ENCODE measurements around the gene CRELD2. TPM values are rescaled to one million over a fixed set of nuclear protein-coding genes. Genes with fewer than 3 reads are reported as not detected.

The CRELD2 gene
- total and polyA plus RNA-seq, 3 experiments from 2014 or later, result 49.4 to 53.2 (median 50.7) TPM

- Histone ChIP-seq H3K27me3 (ENCODE audit: insufficient read depth, low read length, poor library complexity, severe bottlenecking) (no peaks in the 10 kb centered on the region), H3K4me3 (ENCODE audit: low read length) (no peak overlapping the region), H3K4me1 (ENCODE audit: insufficient read depth, low read length) (peaks cover 27% of the 10 kb centered on the region), H3K9me3 (ENCODE audit: low read length) (no peaks in the 10 kb centered on the region), H3K36me3 (ENCODE audit: insufficient read depth, low read length) (no peaks in the 10 kb centered on the region), H3K27ac (ENCODE audit: low read depth, low read length) (no peak overlapping the region)
- Mint-ChIP-seq H3K4me1 (peaks cover 51 to 66% (median 61%) of the 10 kb centered on the region in 3 donors), H3K36me3 (peaks cover 15 to 26% (median 26%) of the 10 kb centered on the region in 3 donors), H3K27ac (no peak overlapping the region), H3K4me3 (no peak overlapping the region), H3K9me3 (no peaks in the 10 kb centered on the region), H3K27me3 (no peaks in the 10 kb centered on the region)
- DNase-seq, result no peak
- ChIA-PET POLR2A (no interaction called here), CTCF (no interaction called here)
These were observed 40.8 kb upstream of the CRELD2 start for GRCh38 chr22:49877642-49878041.

- Mint-ChIP-seq H3K36me3 (peaks cover 17 to 31% (median 27%) of the 10 kb centered on the region in 3 donors), H3K27ac (peak overlapping the region in 1 of 8 donors; percentile 70), H3K4me3 (no peak overlapping the region), H3K9me3 (no peaks in the 10 kb centered on the region), H3K27me3 (no peaks in the 10 kb centered on the region), H3K4me1 (peaks cover 53 to 68% (median 63%) of the 10 kb centered on the region in 3 donors)
- peaks cover 24% of the 10 kb centered on the region for H3K4me1 ChIP-seq (ENCODE audit: insufficient read depth, low read length)
- no peaks in the 10 kb centered on the region for H3K27me3 ChIP-seq (ENCODE audit: insufficient read depth, low read length, poor library complexity, severe bottlenecking)
- CTCF ChIA-PET, result no interaction called here
- H3K36me3 ChIP-seq (ENCODE audit: insufficient read depth, low read length), result no peaks in the 10 kb centered on the region
- no peak overlapping the region for H3K27ac ChIP-seq (ENCODE audit: low read depth, low read length)
- POLR2A ChIA-PET, result interaction anchor here (0.5 kb wide), 1 partner anchor 43 kb away, joined by 3 read pairs; no protein-coding TSS in a partner anchor
- H3K4me3 ChIP-seq (ENCODE audit: low read length), result no peak overlapping the region
- no peak for DNase-seq
- H3K9me3 ChIP-seq (ENCODE audit: low read length), result no peaks in the 10 kb centered on the region
These were observed 40.2 kb upstream of the CRELD2 start for GRCh38 chr22:49878206-49878605.

- Mint-ChIP-seq H3K27me3 (no peaks in the 10 kb centered on the region), H3K27ac (peak overlapping the region in 5 of 8 donors; percentile 26 to 77 (median 62)), H3K36me3 (peaks cover 14 to 42% (median 31%) of the 10 kb centered on the region in 3 donors), H3K9me3 (no peaks in the 10 kb centered on the region), H3K4me3 (peak overlapping the region in 5 of 7 donors; percentile 15 to 54 (median 19)), H3K4me1 (peaks cover 49 to 57% (median 56%) of the 10 kb centered on the region in 3 donors)
- CTCF ChIA-PET, result interaction anchor here (1.5 kb wide), 1 partner anchor 10 kb away, joined by 4 read pairs; no protein-coding TSS in a partner anchor
- no peaks in the 10 kb centered on the region for H3K27me3 ChIP-seq (ENCODE audit: insufficient read depth, low read length, poor library complexity, severe bottlenecking)
- H3K36me3 ChIP-seq (ENCODE audit: insufficient read depth, low read length), result no peaks in the 10 kb centered on the region
- H3K9me3 ChIP-seq (ENCODE audit: low read length), result no peaks in the 10 kb centered on the region
- POLR2A ChIA-PET, result interaction anchor here (0.6 kb wide), 1 partner anchor 74 kb away, joined by 4 read pairs; no protein-coding TSS in a partner anchor
- H3K4me3 ChIP-seq (ENCODE audit: low read length), result no peak overlapping the region
- H3K4me1 ChIP-seq (ENCODE audit: insufficient read depth, low read length), result peaks cover 21% of the 10 kb centered on the region
- no peak for DNase-seq
- H3K27ac ChIP-seq (ENCODE audit: low read depth, low read length), result no peak overlapping the region
These were observed 38.6 kb upstream of the CRELD2 start for GRCh38 chr22:49879871-49880270.

GRCh38 chr22:49880281-49880680, 38.2 kb upstream of the CRELD2 start:
- ChIA-PET POLR2A (interaction anchor here (0.6 kb wide), 1 partner anchor 74 kb away, joined by 4 read pairs; no protein-coding TSS in a partner anchor), CTCF (interaction anchor here (1.5 kb wide), 1 partner anchor 10 kb away, joined by 4 read pairs; no protein-coding TSS in a partner anchor)
- peaks cover 21% of the 10 kb centered on the region for H3K4me1 ChIP-seq (ENCODE audit: insufficient read depth, low read length)
- no peak overlapping the region for H3K27ac ChIP-seq (ENCODE audit: low read depth, low read length)
- no peak for DNase-seq
- Mint-ChIP-seq H3K27me3 (no peaks in the 10 kb centered on the region), H3K27ac (peak overlapping the region; percentile 26 to 81 (median 62)), H3K4me3 (peak overlapping the region in 6 of 7 donors; percentile 15 to 54 (median 28)), H3K36me3 (peaks cover 14 to 43% (median 28%) of the 10 kb centered on the region in 3 donors), H3K9me3 (no peaks in the 10 kb centered on the region), H3K4me1 (peaks cover 46 to 54% (median 53%) of the 10 kb centered on the region in 3 donors)
- no peaks in the 10 kb centered on the region for H3K36me3 ChIP-seq (ENCODE audit: insufficient read depth, low read length)
- no peaks in the 10 kb centered on the region for H3K9me3 ChIP-seq (ENCODE audit: low read length)
- H3K27me3 ChIP-seq (ENCODE audit: insufficient read depth, low read length, poor library complexity, severe bottlenecking), result no peaks in the 10 kb centered on the region
- no peak overlapping the region for H3K4me3 ChIP-seq (ENCODE audit: low read length)

- Mint-ChIP-seq H3K4me1 (peaks cover 38 to 42% (median 41%) of the 10 kb centered on the region in 3 donors), H3K27ac (peak overlapping the region in 4 of 8 donors; percentile 4 to 75 (median 67)), H3K27me3 (no peaks in the 10 kb centered on the region), H3K36me3 (peaks cover 9 to 51% (median 27%) of the 10 kb centered on the region in 3 donors), H3K4me3 (no peak overlapping the region), H3K9me3 (no peaks in the 10 kb centered on the region)
- H3K36me3 ChIP-seq (ENCODE audit: insufficient read depth, low read length), result peaks cover 13% of the 10 kb centered on the region
- no peak overlapping the region for H3K4me3 ChIP-seq (ENCODE audit: low read length)
- H3K27ac ChIP-seq (ENCODE audit: low read depth, low read length), result no peak overlapping the region
- no peaks in the 10 kb centered on the region for H3K9me3 ChIP-seq (ENCODE audit: low read length)
- POLR2A ChIA-PET, result interaction anchor here (0.5 kb wide), 1 partner anchor 48 kb away, joined by 3 read pairs; no protein-coding TSS in a partner anchor
- CTCF ChIA-PET, result no interaction called here
- DNase-seq, result no peak
- no peaks in the 10 kb centered on the region for H3K27me3 ChIP-seq (ENCODE audit: insufficient read depth, low read length, poor library complexity, severe bottlenecking)
- H3K4me1 ChIP-seq (ENCODE audit: insufficient read depth, low read length), result peaks cover 21% of the 10 kb centered on the region
These were observed 36.6 kb upstream of the CRELD2 start for GRCh38 chr22:49881856-49882255.

GRCh38 chr22:49882519-49883293, 35.7 kb upstream of the CRELD2 start:
- Histone ChIP-seq H3K36me3 (ENCODE audit: insufficient read depth, low read length) (peaks cover 13% of the 10 kb centered on the region), H3K4me3 (ENCODE audit: low read length) (no peak overlapping the region), H3K27ac (ENCODE audit: low read depth, low read length) (no peak overlapping the region), H3K4me1 (ENCODE audit: insufficient read depth, low read length) (peaks cover 21% of the 10 kb centered on the region), H3K27me3 (ENCODE audit: insufficient read depth, low read length, poor library complexity, severe bottlenecking) (no peaks in the 10 kb centered on the region), H3K9me3 (ENCODE audit: low read length) (no peaks in the 10 kb centered on the region)
- DNase-seq, result no peak
- ChIA-PET CTCF (no interaction called here), POLR2A (interaction anchor here (0.5 kb wide), 1 partner anchor 49 kb away, joined by 3 read pairs; no protein-coding TSS in a partner anchor)
- H3K27me3 Mint-ChIP-seq, result no peaks in the 10 kb centered on the region
- peak overlapping the region in 5 of 8 donors; percentile 4 to 60 (median 19) for H3K27ac Mint-ChIP-seq
- H3K9me3 Mint-ChIP-seq, result no peaks in the 10 kb centered on the region
- H3K4me1 Mint-ChIP-seq, result peaks cover 38 to 42% (median 39%) of the 10 kb centered on the region in 3 donors
- no peak overlapping the region for H3K4me3 Mint-ChIP-seq
- peaks cover 9 to 57% (median 31%) of the 10 kb centered on the region in 3 donors for H3K36me3 Mint-ChIP-seq

GRCh38 chr22:49883294-49883640, 35.2 kb upstream of the CRELD2 start:
- DNase-seq, result no peak
- Mint-ChIP-seq H3K36me3 (peaks cover 9 to 59% (median 32%) of the 10 kb centered on the region in 3 donors), H3K4me3 (no peak overlapping the region), H3K4me1 (peaks cover 35 to 39% (median 37%) of the 10 kb centered on the region in 3 donors), H3K9me3 (no peaks in the 10 kb centered on the region), H3K27ac (peak overlapping the region in 2 of 8 donors; percentile 15 to 19), H3K27me3 (no peaks in the 10 kb centered on the region)
- no peaks in the 10 kb centered on the region for H3K27me3 ChIP-seq (ENCODE audit: insufficient read depth, low read length, poor library complexity, severe bottlenecking)
- peaks cover 21% of the 10 kb centered on the region for H3K4me1 ChIP-seq (ENCODE audit: insufficient read depth, low read length)
- CTCF ChIA-PET, result no interaction called here
- no peak overlapping the region for H3K4me3 ChIP-seq (ENCODE audit: low read length)
- H3K9me3 ChIP-seq (ENCODE audit: low read length), result no peaks in the 10 kb centered on the region
- H3K27ac ChIP-seq (ENCODE audit: low read depth, low read length), result no peak overlapping the region
- POLR2A ChIA-PET, result no interaction called here
- peaks cover 13% of the 10 kb centered on the region for H3K36me3 ChIP-seq (ENCODE audit: insufficient read depth, low read length)

- DNase-seq, result no peak
- H3K4me1 ChIP-seq (ENCODE audit: insufficient read depth, low read length), result peaks cover 21% of the 10 kb centered on the region
- Mint-ChIP-seq H3K9me3 (no peaks in the 10 kb centered on the region), H3K27me3 (no peaks in the 10 kb centered on the region), H3K27ac (peak overlapping the region in 1 of 8 donors; percentile 42), H3K4me1 (peaks cover 33 to 38% (median 35%) of the 10 kb centered on the region in 3 donors), H3K36me3 (peaks cover 9 to 64% (median 30%) of the 10 kb centered on the region in 3 donors), H3K4me3 (no peak overlapping the region)
- POLR2A ChIA-PET, result no interaction called here
- no peak overlapping the region for H3K4me3 ChIP-seq (ENCODE audit: low read length)
- H3K9me3 ChIP-seq (ENCODE audit: low read length), result no peaks in the 10 kb centered on the region
- no peak overlapping the region for H3K27ac ChIP-seq (ENCODE audit: low read depth, low read length)
- no peaks in the 10 kb centered on the region for H3K27me3 ChIP-seq (ENCODE audit: insufficient read depth, low read length, poor library complexity, severe bottlenecking)
- peaks cover 13% of the 10 kb centered on the region for H3K36me3 ChIP-seq (ENCODE audit: insufficient read depth, low read length)
- CTCF ChIA-PET, result no interaction called here
These were observed 34.4 kb upstream of the CRELD2 start for GRCh38 chr22:49884075-49884474.

Data from CD8-positive, alpha-beta memory T cell (primary cell).